Measurements from ENCODE around the gene AHDC1.

The AHDC1 gene

GRCh38 chr1:27615346-27616192, 11.6 kb upstream of the AHDC1 start:
- no peak for DNase-seq (ENCODE audit: low read depth)

DNA sequence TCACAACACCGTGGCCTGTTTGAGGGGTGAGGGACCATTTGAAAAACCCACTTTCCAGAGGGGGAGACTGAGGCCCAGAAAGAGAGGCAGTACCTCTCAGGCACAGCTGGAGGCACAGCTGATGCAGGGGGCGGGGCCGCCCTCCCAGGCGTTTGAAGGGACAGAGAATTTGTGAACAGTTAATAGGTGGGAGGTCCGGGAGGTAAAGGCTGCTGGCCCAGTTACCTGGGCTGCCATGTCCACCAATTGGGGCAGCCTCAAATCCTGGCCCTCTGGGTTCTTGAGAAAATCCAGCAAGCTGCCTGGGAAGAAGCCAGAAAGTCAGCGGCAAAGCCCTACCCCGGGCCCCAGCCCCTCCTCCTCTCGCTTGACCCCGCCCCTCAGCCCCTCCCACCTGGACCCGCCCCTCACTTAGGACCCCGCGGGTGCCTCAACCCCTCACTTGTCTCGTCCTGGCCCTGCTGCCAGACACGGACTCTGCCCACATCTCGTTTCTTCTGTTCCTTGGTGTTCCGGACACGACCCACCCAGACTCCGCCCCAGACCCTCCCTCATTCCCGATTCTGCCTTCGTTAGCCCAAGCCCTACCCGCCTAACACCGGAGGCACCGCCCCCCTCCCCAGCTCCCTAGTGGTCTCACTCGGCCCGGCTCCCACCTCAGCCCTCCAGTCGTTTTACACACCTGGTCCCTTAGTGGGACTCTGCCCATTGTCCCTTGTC, 10.8 kb upstream of the AHDC1 start:
- DNase-seq (ENCODE audit: low read depth), result no peak

DNA sequence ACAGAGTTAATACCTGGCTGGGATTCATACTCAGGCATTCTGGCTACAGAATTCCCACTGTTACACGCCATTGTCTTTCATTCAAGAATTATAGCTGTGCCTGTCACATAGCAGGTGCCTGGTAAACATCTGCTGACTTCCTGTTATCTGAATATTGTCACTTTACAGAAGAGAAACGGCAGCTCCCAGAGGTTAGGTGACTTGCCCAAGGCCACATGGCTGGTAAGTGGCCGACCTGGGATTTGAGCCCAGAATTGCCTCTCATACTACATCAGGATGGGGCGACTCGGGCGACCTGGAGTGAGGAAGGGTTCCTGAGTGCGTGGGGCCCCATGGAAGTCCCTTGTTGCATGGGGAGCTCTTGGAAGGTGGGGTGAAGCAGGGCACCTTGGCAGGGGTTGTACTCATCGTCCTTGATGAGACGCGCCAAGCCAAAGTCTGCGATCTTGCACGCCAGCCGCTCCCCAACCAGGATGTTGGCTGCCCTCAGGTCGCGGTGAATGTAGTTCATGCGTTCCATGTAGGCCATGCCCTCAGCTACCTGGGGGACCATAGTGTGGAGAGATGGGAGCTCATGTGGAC, 10.2 kb upstream of the AHDC1 start:
- no peak for DNase-seq (ENCODE audit: low read depth)

GRCh38 chr1:27612718-27613117, 8.8 kb upstream of the AHDC1 start:
- no peak for DNase-seq (ENCODE audit: low read depth)

DNA sequence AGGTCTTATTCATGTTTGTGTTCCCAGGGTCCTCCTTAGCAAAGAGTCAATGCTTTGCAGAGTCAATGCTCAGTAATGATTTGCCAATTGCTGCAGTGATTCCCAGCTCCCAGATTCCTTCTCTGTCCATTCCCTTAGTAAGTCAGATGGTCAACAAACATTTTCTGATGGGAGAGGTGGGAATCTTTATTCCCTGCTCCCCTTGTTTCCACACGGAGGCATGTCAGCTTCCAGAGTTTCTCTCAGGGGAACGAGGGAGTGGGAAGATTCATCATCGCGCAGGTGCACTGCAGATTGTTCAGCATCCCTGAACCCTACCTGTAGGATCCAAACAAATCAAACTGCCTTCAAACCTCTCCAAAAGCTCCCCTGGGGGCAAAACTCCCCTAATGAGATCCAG, 7.5 kb upstream of the AHDC1 start:
- no peak for DNase-seq (ENCODE audit: low read depth)

- DNase-seq (ENCODE audit: low read depth), result no peak
Observed at GRCh38 chr1:27609618-27610240, 5.8 kb upstream of the AHDC1 start.

- no peak for DNase-seq (ENCODE audit: low read depth)
Observed at GRCh38 chr1:27609210-27609555, 5.2 kb upstream of the AHDC1 start.

- no peak for DNase-seq (ENCODE audit: low read depth)
Observed at GRCh38 chr1:27607239-27607804, 3.4 kb upstream of the AHDC1 start.

DNA sequence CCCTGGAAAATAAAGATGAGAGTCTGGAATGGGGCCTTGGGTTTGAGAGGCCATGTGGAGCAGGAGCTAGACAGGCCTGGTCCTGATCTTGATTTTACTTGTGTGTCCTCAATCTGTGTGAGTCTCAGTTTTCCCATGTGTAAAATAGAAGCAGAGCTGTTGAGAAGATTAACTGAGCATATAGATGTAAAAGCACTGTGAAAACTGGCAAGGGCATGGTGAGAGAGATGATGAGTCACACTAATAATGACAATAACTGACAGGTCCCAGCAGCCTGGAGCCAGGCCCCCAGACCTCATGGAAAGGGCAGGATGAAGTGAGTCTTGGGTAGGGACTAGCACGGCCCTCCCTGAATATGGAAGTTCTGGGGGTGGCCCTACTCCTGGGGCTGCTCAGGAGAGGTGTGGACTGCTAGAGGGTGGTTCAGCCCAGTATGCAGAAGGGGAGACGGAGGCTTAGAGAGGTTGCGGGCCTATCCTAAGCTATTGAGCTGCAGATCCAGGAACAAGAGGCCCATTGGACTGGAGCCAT, 2.8 kb upstream of the AHDC1 start:
- no peak for DNase-seq (ENCODE audit: low read depth)

DNA sequence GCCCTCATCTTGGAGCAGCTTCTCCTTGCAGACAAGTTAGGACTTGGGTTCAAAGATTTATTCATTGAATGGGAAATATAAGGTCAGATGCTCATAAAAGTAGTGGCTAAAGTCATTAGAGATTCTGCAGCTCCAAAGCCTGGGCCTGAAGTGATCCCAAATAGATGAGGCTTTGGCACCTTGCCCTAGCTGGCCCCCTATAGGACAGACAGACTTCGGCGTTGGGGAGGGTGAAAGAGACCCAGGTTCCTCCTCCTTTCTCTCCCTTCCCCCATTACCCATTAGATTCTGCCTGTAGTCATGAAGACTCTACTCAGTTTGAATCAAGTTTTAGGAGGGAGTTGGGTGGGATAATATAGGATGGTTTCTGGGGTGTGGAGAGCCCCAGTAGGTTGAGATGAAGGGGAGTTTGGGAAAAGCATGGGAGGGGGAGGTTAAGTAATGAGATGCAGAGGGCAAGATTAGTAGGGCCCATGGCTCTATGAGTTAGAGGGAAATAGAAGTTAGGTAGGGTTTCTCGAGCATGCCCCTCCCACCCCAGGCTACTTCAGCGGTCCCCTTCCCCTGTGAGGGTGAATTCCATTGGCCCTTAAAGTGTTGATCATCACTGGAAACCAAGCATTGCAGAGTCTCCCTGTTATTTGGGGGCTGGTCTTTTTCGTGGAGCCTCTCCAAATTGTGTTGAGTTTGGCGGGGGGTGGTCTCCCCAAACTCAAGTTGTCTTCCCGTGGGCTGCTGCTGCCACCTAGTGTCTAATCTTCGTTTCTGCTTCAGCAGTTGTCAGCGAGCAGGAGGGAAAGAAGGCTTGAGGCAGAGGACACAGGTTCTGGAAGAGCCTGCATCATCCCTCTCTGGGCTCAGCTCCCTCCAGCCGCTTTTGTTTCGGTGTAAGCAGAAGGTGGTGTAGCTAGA, 2.1 kb upstream of the AHDC1 start:
- peak; percentile 42 for DNase-seq (ENCODE audit: low read depth)

DNA sequence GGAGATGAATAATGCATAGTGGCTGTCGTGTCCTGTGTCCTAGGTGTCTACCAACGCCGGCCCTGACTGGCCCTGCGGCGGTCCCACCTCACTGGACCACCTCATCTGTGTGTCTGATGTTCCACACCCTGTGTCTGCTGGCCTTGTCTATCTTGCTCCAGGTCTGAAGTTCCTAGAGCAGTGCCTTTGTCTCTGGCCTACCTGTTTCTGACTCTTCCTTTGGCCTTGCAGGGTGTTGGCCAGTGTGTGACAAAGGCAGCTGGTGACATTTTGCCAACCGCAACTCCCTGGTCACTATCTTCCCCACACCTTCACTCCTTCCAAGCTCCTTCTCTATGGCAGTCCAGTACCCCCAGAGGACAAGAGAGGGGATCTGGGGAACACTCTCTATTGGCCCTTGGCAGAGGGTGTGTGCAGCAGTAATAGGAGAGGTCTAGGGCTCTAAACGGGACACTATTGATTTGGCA, 1.4 kb upstream of the AHDC1 start:
- no peak for DNase-seq (ENCODE audit: low read depth)

- no peak for DNase-seq (ENCODE audit: low read depth)
Observed at GRCh38 chr1:27604579-27605299, 795 bp upstream of the AHDC1 start.

DNA sequence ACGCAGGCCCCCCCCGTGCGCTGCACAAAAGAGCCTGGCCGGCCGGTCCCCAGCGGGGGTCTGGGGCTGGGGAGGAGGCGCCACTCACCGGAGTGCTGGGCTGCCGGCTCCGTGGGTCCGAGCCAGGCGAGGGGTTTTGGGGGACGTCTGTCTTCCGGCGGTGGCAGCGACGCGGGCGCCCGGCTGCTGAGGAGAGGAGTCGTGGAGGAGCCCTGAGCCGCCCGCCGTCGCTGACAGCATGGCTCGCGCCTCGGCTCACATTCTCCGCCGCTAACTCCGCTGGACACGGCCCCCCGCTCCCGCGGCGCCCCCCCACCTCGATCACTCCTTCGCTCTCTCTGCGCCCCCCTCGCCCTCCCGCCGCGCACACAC, 649 bp downstream of the AHDC1 start:
- DNase-seq (ENCODE audit: low read depth), result no peak

DNA sequence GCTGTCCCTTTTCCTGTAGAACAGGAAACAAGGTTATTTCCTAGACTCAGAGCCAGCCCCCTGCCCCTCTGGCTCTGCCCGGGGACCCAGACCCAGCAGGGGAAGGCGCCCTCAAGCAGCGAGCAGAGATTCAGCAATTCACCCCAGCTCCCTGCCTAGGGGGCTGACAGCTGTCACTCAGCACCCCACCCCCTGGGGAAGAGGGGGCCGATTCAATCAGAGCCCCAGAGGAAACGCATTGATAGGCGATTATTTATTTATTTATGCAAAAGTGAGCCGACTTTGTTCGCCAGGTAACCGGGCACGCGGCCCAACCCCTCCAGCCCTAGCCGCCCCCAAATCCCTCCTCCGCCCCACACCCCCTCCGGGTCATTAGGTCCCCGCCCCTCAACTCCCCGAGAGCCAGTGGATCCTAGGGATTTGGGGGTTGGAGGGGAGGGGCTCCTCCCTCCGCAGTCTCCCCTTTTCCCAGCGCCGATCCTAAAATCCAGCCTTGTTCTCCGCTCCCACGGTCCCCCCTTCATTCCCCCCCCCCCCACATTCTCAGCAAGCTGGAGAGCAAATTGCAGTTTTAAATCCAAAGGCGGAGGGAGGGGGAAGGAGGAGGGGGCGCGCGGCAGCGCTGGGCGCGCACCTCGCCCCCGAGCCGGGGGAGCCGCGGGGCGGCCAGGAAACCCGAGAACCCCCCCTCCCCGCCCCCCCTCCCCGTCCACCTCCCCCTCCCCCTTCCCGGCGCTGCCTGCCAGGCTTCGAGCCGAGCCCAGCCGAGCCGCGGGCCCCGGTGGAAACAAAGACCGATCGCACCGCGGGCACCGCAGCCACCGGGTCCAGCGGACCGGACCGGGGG, 1.3 kb downstream of the AHDC1 start:
- DNase-seq (ENCODE audit: low read depth), result no peak

DNA sequence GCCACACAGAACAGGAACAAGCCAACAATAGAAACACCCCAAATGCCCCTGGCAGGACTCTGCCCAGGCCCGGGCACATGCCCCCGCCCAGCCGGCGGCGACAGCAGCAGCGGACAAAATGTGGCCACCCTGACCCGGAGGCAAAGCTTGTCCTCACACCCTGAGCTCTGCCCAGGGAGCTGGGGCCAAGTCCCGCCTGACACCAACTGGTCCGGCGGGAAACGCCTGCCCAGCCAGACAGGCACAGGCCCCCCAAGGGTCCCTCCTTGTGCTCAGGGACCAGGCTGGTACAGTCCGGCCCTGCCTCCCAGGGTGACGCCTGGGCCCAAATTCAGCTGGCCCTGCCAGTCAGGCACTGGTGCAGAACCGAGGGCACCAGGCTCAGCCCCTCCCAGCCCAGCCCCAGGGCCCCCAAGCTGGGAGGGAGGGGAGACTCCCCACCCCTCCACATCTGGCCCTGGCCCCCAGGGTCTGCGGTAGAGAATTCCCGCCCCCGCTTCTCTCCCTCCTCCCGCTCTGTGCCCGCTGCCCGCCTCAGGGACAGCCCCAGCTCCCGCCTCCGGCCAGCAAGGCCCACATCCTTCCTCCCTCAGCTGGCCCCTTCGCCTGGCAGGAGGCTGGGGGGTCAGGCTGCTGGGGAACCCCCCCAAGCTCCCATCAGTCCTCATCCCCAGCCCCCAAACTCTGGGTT, 2.0 kb downstream of the AHDC1 start:
- no peak for DNase-seq (ENCODE audit: low read depth)

DNA sequence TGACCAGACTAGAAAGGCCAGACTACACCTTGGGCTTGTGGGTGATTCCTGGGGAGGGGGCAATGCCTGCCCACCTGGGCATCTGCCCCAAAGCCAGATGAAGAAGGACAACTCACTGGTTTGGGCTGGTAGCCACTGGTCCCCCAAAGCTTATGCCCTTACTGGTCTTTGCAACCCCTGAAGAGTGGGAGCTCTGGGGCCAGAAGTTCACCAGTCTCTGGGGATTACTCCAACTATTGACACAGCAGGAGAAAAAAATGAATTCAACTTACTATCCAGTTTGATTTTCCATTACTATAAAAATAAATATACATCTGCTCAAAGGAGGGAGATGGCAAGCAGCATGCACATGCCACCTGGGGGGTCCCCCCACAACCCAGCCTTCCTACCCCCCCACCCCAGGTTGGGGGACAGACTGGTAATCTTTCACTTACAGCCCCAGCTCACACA, 2.6 kb downstream of the AHDC1 start:
- no peak for DNase-seq (ENCODE audit: low read depth)

GRCh38 chr1:27600498-27601175, 3.3 kb downstream of the AHDC1 start:
- DNase-seq (ENCODE audit: low read depth), result no peak
